GM12878 (cell line): Measurements from ENCODE around the gene NECTIN1.
"Not testable (repeated sequence)": the region's sequence is repeated elsewhere in the genome, so short reads cannot be mapped to it uniquely, and the experiment has no call there.

Experiments
- BHLHE40 ChIP-seq, 2 experiments: fragments of 450-650 bp in 1 of 2; IDR thresholded peaks; 2 replicates each; pipeline ENCODE4 v1.6.1; 2011 to 2017; ENCODE audit warnings: low read depth in 2 of 2, borderline replicate concordance in 1 of 2, improper control_type of control experiment in 1 of 2, low read length in 1 of 2, mild to moderate bottlenecking in 1 of 2
- ETV6 ChIP-seq, 2 experiments: fragments of 450-650 bp in 1 of 2; IDR thresholded peaks in 1 of 2; conservative IDR thresholded peaks in 1 of 2; 2 replicates each; pipeline ENCODE4 v1.6.1; 2014; ENCODE audit warnings: antibody characterized with exemption in 1 of 2, borderline replicate concordance in 1 of 2, low read depth in 1 of 2, mild to moderate bottlenecking in 1 of 2, moderate library complexity in 1 of 2
- POLR2A ChIP-seq: IDR thresholded peaks from 2 replicates; pipeline ENCODE4 v1.6.1; 2011; ENCODE audit warnings: low read depth, mild to moderate bottlenecking, low read length
- TF ChIP-seq, protein P1 (sequence below), 3 experiments: IDR thresholded peaks in 2 of 3; conservative IDR thresholded peaks in 1 of 3; 2 replicates each; pipeline ENCODE4 v1.5.1; 2011; ENCODE audit warnings: low read depth in 3 of 3, low read length in 3 of 3, mild to moderate bottlenecking in 3 of 3, control low read depth in 2 of 3, moderate library complexity in 2 of 3, inconsistent platforms in 1 of 3, mixed read lengths in 1 of 3; ENCODE audit not compliant: control insufficient read depth in 2 of 3, insufficient read depth in 1 of 3; ENCODE audit errors: extremely low read depth in 1 of 3

DNA sequence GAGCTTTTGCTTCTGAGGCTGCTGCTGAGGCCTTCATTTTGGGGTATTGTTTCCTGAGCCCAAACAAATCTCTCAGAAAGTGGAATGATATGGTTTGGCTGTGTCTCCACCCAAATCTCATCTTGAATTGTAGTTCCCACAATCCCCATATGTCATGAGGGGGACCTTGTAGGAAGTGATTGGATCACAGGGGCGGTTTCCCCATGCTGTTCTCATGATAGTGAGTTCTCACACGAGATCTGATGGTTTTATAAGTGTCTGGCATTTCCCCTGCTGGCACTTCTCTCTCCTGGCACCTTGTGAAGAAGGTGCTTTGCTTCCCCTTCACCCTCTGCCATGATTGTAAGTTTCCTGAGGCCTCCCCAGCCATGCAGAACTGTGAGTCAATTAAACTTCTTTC is 133.1 kb downstream of the NECTIN1 start:
- not testable (repeated sequence) for TF ChIP-seq BHLHE40 (IDR thresholded peaks at IDR 0.05; ENCODE audit: borderline replicate concordance in 1 of 2, low read depth in 2 of 2, low read length in 1 of 2); ETV6 (conservative IDR thresholded peaks at IDR 0.05 in 1 of 2, IDR thresholded peaks at IDR 0.05 in 1 of 2; ENCODE audit: borderline replicate concordance in 1 of 2, low read depth in 1 of 2); POLR2A
- TF ChIP-seq, protein P1, sequence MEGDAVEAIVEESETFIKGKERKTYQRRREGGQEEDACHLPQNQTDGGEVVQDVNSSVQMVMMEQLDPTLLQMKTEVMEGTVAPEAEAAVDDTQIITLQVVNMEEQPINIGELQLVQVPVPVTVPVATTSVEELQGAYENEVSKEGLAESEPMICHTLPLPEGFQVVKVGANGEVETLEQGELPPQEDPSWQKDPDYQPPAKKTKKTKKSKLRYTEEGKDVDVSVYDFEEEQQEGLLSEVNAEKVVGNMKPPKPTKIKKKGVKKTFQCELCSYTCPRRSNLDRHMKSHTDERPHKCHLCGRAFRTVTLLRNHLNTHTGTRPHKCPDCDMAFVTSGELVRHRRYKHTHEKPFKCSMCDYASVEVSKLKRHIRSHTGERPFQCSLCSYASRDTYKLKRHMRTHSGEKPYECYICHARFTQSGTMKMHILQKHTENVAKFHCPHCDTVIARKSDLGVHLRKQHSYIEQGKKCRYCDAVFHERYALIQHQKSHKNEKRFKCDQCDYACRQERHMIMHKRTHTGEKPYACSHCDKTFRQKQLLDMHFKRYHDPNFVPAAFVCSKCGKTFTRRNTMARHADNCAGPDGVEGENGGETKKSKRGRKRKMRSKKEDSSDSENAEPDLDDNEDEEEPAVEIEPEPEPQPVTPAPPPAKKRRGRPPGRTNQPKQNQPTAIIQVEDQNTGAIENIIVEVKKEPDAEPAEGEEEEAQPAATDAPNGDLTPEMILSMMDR (IDR thresholded peaks at IDR 0.05 in 2 of 3, conservative IDR thresholded peaks at IDR 0.05 in 1 of 3; ENCODE audit: control insufficient read depth in 2 of 3, extremely low read depth in 1 of 3, insufficient read depth in 1 of 3, low read depth in 3 of 3, low read length in 3 of 3): not testable (repeated sequence)
